NOMO-1 treated with dmso at 0.1 percent for 144 hours (cell line): Measurements from ENCODE around the gene RAB3IL1.

ENCODE experiments used
- DNase-seq: peaks from one replicate; lab custom pipeline; 2025; ENCODE audit not compliant: unreplicated experiment; lab: John Stamatoyannopoulos, UW

Gene RAB3IL1

DNA sequence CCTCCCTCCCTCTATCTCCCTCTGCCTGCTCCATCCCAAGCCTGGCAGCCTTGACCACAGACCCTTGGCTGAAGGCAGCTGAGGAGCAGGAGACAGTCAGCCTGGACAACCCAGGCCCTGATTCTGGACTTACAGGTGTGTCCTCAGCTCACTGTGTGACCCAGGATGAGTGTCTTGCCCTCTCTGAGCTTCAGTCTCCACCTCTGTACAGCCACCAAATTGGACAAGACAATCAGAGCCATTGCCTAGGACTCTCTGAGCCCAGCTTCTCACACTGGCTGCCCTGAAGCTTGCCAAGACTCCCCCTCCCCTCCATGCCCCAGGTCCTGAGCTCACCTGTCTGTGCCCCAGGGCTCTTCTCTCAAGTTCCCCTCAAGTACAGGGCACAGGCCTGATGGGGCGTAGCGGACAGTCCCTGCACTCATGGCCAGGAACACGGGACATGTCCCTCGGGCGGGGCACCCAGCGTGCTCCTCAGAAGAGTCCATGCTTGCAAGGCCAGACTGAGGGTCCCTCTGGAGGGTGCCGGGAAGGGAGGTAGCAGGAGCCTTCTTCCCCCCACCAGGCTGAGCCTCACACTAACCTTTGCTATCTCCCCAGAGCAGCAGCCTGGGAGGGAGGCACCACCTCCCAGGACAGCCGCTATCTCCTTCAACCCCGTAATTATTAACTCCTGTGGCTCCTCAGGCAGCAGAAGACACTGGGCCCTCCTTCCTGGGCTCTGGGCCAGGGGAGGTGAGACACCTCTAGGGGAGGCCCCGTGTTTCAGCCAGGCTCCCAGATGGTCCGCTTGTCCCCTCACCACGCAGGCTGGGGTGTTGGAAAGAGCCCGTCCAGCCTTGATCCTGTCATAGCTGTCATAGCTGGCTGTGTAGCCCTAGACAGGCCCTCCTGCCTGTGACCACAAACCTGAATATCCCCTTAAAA is 2.6 kb upstream of the RAB3IL1 start:
- DNase-seq: no peak

DNA sequence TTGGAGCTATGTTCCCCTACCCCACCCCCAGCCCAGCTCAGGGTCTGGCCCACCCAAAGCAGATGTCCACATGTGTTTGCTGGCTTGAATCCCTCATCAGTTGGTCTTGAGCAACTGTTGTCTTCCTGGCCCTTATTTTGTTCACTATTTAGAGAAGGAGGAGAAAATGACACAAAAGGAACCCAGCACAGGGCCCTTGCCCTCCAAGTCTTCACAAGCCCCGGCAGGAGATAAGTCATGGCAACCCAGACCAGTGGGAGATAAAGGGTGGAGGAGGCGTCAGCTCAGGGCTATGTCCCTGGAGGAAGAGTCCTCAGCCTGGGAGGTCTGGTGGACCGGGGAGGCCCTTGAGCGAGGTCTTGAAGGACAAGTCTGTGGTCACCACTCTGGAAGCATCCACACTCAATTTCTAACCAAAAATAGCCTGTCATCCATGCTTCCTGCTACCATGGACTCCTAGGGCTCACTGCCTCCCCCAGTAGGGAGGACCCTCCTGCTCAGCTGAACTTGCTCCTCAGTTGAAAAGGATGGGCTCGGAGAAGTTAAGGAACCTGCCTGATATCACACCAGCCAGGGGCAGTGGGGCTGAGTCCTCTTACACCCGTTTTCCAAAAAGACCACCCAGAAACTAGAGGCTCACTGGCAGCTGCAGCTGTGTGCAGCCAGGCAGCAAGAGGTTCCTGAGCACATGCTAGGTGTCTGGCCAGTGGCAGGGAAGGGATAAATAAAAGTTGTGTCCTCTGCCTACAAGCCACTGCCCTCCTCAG is 1.8 kb upstream of the RAB3IL1 start:
- DNase-seq: no peak

DNA sequence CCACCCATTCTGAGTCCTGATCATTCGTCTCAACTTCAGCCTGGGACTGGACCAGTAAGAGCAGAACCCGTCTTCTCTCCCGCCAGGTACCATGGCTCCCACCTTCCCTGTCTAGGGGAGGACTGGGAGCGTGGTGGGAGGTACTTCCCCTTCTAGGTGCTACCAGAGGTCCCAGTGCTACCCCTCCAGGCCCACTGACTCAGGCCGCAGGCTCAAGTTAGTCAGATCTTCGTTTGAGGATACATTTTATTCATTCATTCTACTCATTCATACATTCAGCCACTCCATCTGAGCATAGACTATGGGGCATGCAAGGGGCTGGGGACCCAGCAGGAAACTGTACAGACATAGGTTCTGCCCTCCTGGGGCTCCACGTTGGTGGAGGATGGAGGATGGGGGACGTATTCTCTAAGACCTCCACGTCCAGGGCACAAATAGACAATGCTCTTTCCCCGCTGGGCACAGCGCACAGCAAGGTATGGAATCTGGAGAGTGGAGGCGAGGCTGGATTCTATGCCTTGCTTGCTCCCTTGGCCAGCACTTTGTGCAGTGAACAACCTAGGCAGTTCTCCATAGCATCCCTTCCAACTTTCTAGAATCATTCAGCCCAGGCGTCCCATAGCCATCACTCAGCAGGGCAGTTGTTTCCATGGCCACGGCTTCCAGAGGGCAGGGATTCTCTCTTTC is 1.0 kb upstream of the RAB3IL1 start:
- no peak for DNase-seq

DNA sequence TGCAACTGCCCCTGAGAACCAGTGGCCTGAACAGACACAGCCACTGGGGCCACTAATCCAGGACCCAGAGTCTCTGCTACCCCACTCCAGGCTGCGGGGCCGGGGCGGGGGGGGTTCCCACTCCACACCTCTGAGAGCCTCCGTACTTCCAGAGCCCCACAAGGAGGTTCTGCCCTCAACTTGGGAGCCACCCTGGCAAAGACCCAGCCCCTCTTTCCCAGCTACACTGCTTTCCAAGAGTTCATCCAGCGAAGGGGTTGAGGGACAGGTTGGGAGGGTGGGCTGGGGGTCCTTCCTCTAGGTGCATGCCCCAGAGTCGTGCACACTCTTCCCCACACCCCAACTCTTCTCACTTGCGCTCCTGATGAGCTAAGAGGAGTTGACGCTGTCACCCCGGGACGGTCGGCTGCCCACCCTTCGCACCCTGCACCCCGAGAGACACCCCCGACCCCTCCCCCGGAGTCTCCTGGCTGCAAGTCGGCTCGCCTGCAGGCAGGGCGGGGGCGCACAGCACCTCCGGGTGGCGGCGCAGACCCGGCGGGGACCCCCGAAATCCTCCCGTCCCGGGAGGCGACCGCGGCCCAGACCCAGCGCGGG is 531 bp downstream of the RAB3IL1 start:
- DNase-seq: no peak

DNA sequence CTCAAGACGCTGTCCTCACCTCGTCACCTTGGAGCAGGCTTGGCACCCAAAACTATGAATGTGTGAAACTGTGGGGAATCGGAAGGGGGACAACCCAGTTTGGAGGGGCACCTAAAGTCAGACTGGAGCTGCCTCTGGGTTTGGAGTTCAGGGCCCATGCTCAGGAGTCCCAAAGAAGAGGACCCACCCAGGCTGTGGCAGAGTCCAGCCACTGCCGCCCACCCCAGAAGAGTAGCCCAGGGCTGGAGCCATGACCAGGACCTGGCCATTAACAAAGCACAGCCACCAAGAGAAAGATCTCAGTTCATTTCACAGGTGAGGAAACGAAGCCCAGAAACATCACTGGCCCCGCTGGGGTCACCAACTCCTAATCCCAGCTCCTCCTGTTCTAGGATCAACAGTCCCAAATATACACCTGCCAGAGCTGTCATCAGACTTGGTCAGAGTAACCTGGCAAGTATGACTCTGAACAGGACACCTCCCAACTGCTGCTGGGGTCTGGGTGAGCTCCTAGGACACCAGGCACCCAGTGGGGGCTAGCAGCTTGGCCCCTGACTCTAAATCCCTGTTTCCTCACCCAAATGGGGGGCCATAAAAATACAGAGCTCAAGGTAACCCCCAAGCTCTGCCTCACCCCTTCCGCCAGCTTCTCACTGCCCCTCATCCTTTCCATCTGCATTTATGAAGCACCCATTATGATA is 2.7 kb downstream of the RAB3IL1 start:
- DNase-seq: no peak

DNA sequence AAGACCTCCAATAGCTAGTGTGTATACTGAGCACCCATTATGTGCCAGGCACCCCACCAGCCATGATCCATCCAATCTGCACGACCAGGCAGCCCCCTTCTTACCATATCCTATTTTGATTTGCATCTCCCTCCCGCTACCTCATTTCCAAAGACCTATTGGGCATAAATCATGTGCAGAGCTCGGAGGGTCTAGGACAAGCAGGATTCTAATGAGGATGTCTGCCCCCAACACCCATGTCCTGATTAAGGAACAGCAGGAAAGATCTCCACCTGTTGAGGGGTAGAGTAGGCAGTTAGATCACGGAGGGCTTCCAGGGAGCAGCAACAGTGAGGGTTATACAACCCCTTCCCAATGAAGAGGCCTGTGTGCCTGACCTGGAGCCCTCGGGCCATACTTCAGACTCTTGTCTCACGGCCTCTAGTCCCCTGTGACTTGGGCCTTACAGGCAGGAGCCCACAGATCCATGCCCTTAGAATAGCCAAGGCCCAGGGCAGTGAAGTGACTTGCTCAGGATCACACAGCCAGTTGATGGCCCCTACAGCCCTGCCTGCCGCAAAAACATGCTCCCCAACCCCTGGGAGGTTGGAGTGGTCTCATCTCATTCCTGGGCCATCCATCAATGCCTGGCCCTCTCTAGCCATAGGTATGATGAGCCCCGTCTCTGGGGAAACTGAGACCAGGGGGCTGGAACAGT is 3.5 kb downstream of the RAB3IL1 start:
- DNase-seq: no peak

DNA sequence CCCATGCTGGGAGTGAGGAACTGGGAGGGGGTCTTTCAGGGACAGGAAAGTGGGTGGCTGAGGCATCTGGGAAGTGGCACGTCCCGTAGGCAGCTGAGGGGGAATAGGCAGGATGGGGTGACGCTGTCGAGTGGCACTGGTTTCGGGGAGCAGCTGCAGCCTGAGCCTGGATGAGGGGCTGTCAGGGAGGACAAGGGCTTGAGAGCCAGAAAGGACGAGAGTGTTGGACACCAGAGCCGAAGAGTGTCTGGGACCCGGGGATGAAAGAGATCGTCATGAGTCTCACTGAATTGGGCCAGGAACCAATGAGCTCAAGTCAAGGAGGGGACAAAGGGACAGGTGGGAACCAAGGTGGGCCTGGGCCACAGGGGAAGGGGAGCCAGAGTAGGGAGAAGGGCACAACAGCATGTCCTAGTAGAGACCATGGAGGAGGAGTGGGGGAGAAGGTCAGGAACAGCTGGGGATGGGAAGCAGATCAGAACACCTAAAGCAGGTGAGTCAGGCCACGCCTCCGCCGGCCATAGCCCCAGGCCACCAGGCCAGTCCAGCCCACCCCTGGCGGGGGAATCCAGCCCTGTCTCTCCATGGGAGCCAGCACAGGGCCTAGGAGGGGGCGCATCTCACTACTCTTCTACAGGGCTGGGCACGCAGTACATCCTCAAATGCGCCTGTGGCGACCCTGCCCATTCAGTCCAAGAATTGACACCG is 4.2 kb downstream of the RAB3IL1 start:
- DNase-seq: no peak

GRCh38 chr11:61912530-61912898 is 4.9 kb downstream of the RAB3IL1 start:
- peak; percentile 90 for DNase-seq

GRCh38 chr11:61911701-61912529 is 5.5 kb downstream of the RAB3IL1 start:
- DNase-seq: no peak

- no peak for DNase-seq
Measured at GRCh38 chr11:61911128-61911700, 6.2 kb downstream of the RAB3IL1 start.

DNA sequence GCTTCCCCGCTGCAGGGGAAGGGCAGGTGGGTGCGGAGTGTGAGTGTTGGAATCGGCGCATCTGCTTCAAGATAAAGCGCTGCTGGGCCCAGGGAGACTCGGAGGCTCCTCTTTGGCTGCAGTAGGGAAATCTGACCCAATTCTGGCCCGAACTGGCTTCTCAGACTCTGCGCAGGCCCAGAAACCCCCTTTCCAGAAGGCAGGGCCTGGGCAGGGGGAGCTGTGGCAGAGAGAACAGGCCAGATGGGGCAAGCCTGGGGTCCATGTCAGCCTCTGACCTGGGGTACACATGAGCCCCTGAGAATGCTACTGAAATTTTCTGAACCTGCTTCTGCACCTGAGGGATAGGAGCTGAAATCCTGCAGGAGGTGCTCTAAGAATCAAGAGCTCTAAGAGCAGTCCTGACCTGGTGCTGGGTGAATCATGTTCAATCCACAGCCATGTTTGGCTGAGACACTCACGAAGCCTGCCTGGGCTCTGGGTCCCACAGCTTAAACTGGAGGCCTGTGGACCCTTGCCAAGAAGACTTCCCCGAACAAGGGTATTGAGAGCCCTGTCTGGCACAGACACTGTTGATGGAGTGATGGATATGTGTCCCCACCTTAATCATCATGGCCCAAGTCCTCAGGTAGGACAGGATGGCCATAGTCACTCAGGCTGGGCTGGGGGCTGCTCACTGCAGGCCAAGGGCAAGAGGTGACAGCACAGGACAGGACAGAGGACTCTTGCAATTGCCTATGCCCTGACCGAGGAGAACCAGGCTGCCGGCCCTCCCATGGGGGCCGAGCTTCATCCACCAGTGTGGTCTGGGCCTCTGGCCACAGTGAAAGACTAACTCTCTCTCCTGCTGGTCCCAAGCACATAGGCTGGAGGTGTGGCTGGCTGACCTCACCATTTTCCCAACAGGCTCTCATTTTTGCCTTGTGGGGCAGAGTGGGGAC is 6.9 kb downstream of the RAB3IL1 start:
- no peak for DNase-seq

DNA sequence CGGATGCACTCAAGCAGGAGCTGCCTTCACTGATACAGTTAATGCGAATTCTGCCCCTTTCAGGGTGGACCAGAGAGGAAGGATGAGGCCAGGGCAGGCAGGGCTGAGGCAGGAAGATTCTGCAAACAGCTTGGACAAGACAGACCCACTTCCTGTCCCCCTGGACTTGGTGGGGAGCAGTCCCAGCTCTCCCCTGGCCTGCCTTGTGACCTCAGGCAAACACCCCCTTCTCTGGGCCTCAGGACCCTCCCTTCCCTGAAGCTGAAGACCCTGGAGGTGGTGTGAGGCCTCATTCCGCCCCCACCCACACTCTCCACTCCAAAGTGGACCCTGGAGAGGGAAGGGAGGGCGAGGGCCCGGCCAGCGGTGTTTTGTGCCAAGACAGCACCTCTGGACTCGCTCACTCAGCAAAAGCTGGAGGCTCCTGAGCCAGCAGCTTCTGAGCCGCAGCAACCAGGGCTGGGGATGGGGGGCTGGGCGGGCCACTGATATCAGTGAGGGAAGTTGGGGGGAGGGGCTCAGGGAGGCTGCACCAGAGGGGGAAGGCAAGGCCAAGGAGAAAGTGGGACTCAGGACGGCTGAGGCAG is 8.5 kb downstream of the RAB3IL1 start:
- no peak for DNase-seq

DNA sequence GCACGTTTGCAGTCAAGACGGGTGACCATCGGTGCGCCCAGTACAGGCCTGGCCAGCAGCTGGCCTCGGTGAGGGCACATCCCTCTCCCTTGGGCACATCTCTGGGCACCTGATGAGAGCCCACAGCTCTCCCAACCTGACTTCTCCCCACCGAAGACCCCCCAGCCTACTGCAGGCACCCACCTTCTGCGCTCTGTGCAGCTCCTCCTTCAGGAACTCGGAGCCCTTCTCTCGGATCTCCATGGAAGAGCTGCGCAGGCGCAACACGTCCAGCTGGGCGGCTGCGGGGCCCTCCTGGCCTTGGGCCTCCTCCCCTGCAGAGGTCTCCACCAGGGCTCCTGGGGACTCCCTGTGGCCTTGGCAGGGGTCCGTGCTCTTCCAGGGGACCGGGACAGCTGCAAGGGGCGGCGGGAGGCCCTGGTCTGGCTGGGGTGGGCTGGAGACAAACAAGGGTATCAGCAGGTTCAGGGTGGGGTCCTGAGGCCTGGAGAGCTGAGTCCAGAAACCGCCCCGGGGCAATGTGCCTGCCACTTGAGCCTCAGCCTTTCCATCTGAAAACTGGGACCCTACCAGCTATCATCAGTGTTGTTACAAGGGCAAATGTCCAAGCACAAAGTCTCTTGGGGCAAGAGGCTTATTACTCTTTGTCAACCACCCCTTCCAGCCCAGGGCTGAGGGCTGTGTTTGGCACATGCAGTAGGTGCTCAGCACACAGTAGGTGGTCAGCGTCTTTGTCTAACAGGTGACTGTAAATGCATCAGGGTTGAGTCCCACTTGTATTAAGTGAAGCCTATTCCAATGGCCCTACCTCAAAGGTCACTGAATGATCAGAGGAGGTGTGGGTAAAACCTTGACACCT is 9.3 kb downstream of the RAB3IL1 start:
- DNase-seq: no peak

DNA sequence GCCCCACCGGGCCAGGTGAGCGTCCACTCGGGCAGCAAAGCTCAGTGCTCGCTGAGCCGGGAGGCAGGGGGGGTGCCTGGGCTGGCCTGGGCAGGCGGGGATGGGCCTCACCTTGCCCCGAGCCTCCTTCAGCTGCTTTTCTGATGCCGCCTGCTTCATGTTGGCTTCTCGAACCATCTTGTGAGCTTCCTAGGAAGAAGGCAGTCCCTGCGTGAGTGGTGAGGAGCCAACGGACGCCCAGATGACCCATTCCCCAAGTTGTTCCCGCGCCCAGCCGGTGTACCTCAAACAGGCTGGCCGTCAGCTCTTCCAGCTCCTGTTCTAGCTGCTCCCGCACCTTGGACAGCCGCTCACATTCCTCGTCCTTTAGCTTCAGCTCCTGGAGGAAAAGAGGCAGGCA is 10.1 kb downstream of the RAB3IL1 start:
- DNase-seq: no peak

GRCh38 chr11:61906522-61906909 is 10.8 kb downstream of the RAB3IL1 start:
- DNase-seq: no peak
